GM18520 (cell line): Measurements from ENCODE around the gene RC3H2.
"Not testable (repeated sequence)": the region's sequence is repeated elsewhere in the genome, so short reads cannot be mapped to it uniquely, and the experiment has no call there.

Experiments used
- ATAC-seq: cut with Tn5 transposase; IDR thresholded peaks from one replicate; pipeline ENCODE4 v1.9.1; 2021; ENCODE audit not compliant: unreplicated experiment

The RC3H2 gene

DNA sequence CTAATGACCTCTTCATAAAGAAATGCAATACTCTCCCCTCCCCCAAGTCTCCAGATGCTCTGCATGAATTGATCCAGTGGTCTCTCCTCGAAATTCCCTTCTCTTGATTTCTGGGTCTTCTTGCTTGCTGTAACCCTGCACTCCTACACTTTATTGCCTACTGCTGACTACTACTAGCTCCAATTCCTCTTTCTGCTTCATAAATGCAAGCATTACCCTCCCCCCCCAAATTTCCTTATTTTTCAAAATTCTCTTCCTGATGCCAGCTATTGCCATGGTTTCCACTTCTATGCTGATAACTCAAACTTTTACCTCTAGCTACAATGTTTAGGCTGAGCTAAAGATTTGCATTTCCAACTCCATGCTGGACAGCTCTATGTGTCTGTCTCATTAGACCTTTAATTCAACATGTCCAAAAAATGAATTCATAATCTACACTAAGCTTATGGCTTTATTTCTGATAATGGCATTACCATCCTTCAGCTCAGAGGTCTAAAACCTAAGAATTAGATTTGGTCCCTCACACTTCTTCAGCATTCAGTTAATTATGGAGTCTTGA is 24.7 kb upstream of the RC3H2 start:
- ATAC-seq: no peak

GRCh38 chr9:122923947-122924346 is 18.8 kb upstream of the RC3H2 start:
- no peak for ATAC-seq

- no peak for ATAC-seq
Measured at GRCh38 chr9:122922713-122923112, 17.6 kb upstream of the RC3H2 start.

DNA sequence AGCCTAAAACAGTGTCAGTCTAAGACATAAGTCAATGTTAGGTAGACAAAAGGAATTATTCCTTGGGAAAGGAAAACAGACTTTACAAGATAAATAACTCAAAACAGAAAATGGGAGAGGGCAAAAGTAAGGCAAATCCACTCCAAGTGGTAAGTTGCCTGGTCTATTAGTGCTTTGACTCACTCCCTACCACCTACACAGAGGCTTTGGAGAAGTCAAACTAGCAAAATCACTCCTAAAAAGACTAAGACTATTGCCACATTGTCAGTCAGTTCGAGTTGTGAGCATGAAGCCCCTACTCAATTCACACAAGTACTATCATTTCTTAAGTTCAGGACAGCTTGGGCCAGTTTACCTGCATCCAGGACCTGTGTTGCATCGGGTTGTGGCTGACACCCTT is 13.2 kb upstream of the RC3H2 start:
- no peak for ATAC-seq

DNA sequence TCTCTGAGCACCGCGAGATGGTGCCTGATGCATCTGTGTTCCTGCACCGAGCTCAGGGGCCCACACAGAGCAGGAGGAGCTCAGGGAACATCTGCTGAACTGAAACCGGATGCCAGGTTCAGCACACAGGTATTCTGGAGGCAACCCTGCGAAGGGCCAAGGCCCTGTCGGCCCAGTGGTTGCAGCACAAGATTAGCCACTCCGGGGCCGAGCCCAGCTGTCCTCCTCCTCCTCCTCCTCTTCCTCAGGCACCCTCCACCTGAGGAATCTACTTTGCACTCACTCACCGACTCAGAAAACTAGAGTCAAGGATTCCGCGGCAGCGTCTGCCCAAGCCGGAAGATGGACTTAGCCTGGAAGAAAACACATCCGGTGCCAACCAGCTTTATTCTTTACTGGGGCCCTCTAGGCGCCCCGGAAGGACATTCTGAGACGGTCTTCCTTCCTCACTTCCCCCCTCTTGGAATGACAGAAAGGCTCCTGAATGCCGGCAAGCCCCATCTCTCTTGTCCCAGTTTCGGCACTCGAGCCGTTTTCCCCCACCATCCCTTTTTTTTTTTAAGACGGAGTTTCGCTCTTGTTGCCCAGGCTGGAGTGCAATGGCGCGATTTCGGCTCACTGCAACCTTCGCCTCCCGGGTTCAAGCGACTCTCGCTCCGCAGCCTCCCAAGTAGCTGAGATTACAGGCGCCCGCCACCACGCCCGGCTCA is 8.0 kb upstream of the RC3H2 start, which contains the start of gene ZBTB6:
ZBTB6 (minus strand) TSS at position 360 of the 710 bp plus-strand sequence. CDS start 1,251 bp downstream, outside the sequence.
- ATAC-seq: peak; percentile 92

DNA sequence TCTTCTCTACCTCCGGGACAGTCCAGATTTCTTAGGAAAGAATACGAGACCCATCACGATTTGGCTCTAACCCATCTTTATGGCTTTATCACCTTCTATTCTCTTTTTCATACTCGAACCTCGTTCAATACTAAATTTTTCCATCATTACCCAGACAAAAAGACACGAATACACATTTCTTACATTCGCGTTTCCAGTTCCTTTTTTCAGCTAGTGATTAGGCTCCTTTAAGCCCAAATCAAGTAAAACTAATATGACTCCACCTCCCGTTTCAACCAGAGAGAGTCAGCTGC is 7.5 kb upstream of the RC3H2 start:
- no peak for ATAC-seq

DNA sequence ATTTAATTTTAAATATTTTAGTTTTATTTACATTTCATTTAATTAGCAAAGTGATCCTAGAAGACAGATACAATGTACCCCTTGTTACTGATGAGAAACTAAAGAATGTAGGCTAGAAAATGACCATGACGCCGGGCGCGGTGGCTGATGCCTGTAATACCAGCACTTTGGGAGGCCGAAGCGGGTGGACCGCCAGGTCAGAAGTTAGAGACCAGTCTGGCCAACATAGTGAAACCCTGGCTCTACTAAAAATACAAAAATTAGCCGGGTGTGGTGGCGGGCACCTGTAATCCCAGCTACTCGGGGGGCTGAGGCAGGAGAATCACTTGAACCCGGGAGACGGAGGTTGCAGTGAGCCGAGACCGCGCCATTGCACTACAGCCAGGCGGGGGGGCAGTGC is 963 bp upstream of the RC3H2 start:
- not testable (repeated sequence) for ATAC-seq

DNA sequence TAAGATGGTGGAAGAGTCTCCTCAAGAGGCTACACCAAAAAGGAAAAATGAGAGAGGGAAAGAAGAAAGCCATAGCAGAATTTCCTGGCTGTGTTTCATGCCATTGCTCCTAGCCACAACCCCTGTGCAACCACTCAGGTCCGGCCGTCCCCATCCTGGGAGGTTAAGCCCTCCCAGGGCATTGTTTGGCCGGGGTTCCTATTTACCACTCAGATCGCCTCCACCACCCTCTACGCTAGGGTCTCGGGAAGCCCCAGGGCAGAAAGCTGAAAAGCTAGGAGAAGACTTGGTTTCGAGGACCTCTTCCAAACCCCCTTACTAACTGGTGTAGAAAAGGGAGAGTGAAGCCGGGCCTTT is 715 bp downstream of the RC3H2 start:
- ATAC-seq: peak; percentile 14

DNA sequence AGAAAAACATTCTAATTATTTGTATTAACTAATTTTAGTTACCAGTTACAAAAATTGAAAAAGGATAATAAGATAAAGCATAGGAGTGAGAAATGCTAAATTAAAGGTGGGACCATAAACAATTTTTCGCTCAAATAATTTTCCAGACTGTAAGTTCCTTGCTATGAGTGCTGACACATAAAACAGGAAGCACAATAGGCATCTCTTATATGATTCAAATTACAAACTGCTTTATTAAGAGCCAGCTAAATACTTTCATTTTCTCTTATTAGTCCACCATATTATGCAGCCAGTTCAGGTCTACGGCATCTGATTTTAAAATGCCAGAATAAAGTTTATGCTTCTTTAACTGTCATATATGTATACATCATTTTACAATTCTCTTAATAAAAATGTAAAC is 4.4 kb downstream of the RC3H2 start:
- ATAC-seq: no peak

- no peak for ATAC-seq
Measured at GRCh38 chr9:122897969-122898368, 7.2 kb downstream of the RC3H2 start.

DNA sequence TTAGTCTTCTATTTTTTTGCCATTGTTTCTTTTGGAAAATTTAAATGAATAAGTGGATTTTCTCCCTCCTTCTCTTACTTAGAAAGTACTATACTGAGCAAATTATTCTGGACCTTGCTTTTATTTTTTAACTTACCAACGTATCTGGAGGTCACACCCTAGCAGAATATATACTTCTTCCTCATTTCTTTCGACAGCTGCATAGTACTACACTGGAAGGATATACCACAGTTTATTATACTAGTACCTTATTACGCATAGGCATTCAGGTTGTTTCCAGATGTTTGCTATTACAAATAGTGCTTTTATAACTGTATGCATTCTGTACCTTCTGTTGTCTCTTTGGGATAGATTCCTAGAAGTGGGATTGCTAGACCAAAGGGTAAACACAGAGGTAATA is 16.7 kb downstream of the RC3H2 start:
- no peak for ATAC-seq

GRCh38 chr9:122883125-122883524 is 22.0 kb downstream of the RC3H2 start:
- no peak for ATAC-seq

DNA sequence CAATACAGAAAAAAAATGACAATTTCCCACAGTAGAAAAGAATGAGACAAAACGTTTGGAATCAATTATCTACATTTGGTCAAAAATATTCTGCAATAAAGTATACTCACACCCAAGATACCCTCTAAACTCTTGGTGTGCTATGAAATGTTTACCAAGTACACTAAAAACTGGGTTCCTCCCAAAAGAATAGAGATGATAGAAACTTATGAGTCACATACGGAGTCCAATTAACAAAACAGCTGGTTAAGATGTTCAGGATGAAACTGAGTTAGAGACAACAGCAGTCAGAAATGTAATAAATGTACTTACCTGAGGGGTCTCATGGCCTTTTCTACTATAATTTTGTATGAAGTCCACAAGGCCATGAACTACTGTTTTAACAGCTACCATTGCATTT is 25.7 kb downstream of the RC3H2 start:
- no peak for ATAC-seq

GRCh38 chr9:122875523-122875922 is 29.6 kb downstream of the RC3H2 start:
- no peak for ATAC-seq

DNA sequence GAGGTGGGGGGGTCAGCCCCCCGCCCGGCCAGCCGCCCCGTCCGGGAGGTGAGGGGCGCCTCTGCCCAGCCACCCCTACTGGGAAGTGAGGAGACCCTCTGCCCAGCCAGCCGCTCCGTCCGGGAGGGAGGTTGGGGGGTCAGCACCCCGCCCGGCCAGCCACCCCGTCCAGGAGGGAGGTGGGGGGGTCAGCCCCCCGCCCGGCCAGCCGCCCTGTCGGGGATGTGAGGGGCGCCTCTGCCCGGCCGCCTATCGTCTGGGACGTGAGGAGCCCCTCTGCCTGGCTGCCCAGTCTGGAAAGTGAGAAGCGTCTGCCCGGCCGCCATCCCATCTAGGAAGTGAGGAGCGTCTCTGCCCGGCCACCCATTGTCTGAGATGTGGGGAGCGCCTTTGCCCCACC is 37.9 kb downstream of the RC3H2 start:
- not testable (repeated sequence) for ATAC-seq

GRCh38 chr9:122866079-122866478 is 39.1 kb downstream of the RC3H2 start:
- ATAC-seq: no peak

- no peak for ATAC-seq
Measured at GRCh38 chr9:122865300-122865699, 39.9 kb downstream of the RC3H2 start.

DNA sequence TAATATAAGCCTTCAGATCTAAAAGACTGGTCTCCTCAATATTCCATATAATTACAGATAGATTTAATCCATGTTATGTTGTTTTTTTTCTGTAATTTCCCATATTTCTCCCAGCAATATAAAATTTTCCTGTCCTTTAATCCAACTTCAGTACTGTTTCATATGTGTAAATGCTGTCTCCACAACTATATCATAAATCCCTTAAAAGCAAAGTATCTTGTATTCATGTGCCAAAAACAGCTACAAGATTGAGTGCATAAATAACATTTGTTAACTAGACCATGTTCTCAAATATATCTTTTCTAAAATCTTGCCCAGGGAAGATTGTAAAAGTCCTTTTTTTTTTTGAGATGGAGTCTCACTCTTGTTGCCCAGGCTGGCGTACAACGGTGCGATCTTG is 41.8 kb downstream of the RC3H2 start:
- ATAC-seq: no peak

- ATAC-seq: no peak
Measured at GRCh38 chr9:122860319-122861142, 44.6 kb downstream of the RC3H2 start.

- ATAC-seq: no peak
Measured at GRCh38 chr9:122857815-122858214, 47.3 kb downstream of the RC3H2 start.

- not testable (repeated sequence) for ATAC-seq
Measured at GRCh38 chr9:122852085-122852786, 52.9 kb downstream of the RC3H2 start.
